GM12865 (cell line): ENCODE measurements around the gene ORM1.

Experiments
- DNase-seq: peaks from one replicate; pipeline ENCODE4 v3.0.0; 2010; ENCODE audit warnings: low read depth
- H3K4me3 ChIP-seq: 2 replicates; pipeline ENCODE4 v1.5.1; 2011; ENCODE audit warnings: mild to moderate bottlenecking, low read depth, low read length, control low read depth
- CTCF ChIP-seq: IDR thresholded peaks from 2 replicates; pipeline ENCODE4 v1.5.1; 2011; ENCODE audit warnings: low read length, control low read depth, low read depth, inconsistent platforms; ENCODE audit not compliant: insufficient read depth; ENCODE audit errors: missing control alignments

ORM1 gene

DNA sequence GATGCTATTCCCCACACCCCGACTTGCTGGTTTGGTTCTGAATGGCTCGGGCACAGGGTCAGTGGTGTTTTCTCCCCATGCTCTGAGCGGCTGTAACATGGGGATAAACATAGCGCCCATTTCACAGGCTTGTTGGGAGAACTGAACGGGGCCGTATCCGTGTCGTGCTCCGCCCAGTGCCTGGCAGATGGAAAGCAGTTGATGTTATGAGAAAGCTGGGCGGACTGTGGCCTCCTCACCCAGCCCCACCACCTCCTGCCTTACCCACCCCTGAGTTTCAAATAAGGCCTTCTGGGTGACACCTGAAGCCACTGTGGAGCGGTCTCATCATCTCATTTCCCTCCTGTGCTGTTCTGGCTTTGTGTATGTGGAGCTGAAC, 21.3 kb downstream of the ORM1 start:
- no peak for TF ChIP-seq CTCF
- no peak for DNase-seq
- H3K4me3 ChIP-seq: no peak overlapping the region

DNA sequence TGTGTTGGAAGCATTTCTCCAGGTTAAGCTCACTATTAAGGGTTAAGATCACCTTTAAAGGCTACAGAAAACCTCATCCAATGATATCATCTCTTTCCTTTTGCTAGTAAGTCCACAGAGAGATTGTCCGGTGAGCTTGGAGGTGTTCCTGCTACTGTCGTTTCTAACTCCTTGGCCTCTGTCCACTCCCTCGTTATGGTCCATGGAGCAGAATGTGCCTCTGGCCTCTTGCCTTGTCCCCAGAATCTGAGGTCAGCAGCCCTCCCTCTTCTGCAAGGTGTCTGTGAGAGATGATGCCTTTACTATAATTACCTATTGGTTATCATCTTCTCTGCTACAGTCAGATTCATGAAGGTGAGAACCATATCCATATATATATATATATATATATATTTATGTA, 21.8 kb downstream of the ORM1 start:
- H3K4me3 ChIP-seq: no peak overlapping the region
- no peak for TF ChIP-seq CTCF
- no peak for DNase-seq

- no peak overlapping the region for H3K4me3 ChIP-seq
- TF ChIP-seq CTCF: no peak
These were observed 22.7 kb downstream of the ORM1 start for GRCh38 chr9:114345493-114346065.

DNA sequence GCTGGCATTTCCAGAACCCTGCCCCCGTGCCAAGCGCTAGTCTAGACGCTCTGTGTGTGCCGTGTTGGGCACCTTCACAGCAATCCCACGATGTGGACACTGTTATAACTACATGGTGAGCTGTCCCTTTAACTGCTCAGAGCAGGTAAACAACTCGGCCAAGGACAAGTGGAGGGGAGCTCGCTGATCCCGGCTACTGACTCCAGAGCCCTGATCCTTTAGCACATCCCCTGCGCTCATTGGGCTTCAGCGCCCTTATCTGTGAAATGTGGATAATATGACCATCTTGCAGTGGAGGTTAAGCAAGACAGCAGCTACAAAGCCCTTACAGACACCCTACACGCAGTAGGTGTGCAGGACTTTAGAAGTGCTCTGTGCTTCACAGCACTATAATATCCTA, 23.2 kb downstream of the ORM1 start:
- no peak overlapping the region for H3K4me3 ChIP-seq
- TF ChIP-seq CTCF: no peak
- no peak for DNase-seq

More at GRCh38 chr9:114345493-114346065, 22.7 kb downstream of the ORM1 start:
- no peak for DNase-seq

DNA sequence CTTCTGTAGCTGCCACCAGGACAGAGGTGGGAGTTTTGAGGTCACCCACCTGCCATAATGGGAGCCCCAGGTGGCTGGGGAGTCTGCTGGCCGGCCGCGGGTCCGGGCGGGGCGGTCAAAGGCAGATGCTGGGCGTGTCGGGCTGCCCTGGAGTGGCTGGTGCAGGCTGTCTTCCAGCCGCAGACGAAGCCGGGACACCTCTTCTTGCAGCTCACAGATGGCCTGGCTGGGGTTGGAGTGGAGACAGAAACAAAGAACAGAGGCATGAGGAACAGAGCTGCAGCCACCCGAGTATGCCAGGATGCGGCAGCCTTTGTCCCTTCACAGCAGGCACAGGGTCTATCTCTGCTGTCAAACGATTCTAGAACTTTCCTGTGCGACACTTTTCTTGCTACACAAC, 24.8 kb downstream of the ORM1 start:
- no peak overlapping the region for H3K4me3 ChIP-seq
- no peak for TF ChIP-seq CTCF

DNA sequence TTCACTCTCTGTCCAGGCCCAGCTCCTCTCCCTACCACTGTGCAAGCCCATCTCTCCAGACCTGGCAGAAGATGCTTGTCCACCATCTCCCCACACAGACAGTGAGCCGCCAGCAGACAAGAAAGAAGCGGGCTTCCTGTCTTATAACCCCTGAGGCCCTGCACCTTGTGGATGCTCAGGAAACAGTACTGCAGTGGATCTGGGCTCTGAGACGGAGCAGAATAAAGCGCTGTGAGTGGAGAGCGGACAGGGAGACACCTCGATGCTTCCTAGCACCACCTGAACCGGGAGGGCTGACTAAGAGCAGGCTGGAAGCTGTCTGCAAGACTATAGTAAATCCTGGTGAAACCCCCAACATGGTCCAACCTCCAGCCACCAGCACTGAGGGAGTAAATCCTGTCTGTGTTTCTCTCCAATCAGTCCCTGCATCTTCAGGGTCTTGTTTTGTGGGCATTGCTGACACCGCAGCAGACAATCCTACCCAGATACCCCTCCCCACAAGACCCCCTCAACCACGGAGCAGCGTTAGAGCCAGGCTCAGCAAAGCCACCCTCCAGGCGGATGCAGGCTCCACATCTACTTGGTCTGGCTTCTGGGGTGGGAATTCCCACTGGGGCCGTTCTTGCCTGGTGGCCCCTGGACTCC, 25.5 kb downstream of the ORM1 start:
- DNase-seq: no peak
- H3K4me3 ChIP-seq: no peak overlapping the region
- TF ChIP-seq CTCF: no peak

More for the DNA sequence above, 24.8 kb downstream of the ORM1 start:
- no peak for DNase-seq
